HCT116 (cell line): Measurements from ENCODE around the gene COPS9. TPM values are rescaled to one million over a fixed set of nuclear protein-coding genes. Genes with fewer than 3 reads are reported as not detected.
A peak's percentile ranks its signal among the peaks of the same experiment; 100 is the strongest.

Experiments used
- ATAC-seq: fragments of 200-7000 bp; cut with Tn5 transposase; 2 replicates; pipeline ENCODE4 v1.9.1; 2020; ENCODE audit warnings: mild to moderate bottlenecking, moderate library complexity
- BruUV-seq: library from RNA; stranded (reverse); fragments of 400-500 nt; replicated peaks from 2 replicates; lab custom pipeline; 2021; lab: Mats Ljungman, UMichigan
- CTCF ChIA-PET: fragments of 300-600 bp; sonication (Branson Sonifier 250); formaldehyde crosslinking; loops from one replicate; lab custom pipeline; 2021; ENCODE audit warnings: antibody characterized with exemption; lab: Charles Lee
- POLR2A ChIA-PET: fragments of 300-600, 350-600 bp; sonication (Branson Sonifier 250); formaldehyde crosslinking; loops from one replicate; lab custom pipeline; 2021; ENCODE audit warnings: antibody characterized with exemption; lab: Charles Lee
- RAD21 ChIA-PET, 2 experiments: fragments of 300-600 bp; sonication (Branson Sonifier 250); formaldehyde crosslinking; loops; one replicate each; lab custom pipeline; 2023; ENCODE audit warnings: low total read pairs in 2 of 2; ENCODE audit not compliant: uncharacterized antibody in 2 of 2, unreplicated experiment in 2 of 2, low non-redundant PET in 1 of 2; lab: Charles Lee
- DNase-seq: peaks from one replicate; pipeline ENCODE4 v3.0.0-alpha.2; 2010; ENCODE audit warnings: low read depth, low spot score
- H2AFZ ChIP-seq: fragments of 200-600 bp; shearing (Covaris generic), sonication (generic); 2 replicates; pipeline ENCODE4 v1.6.1; 2017; ENCODE audit warnings: low read depth, mixed run types, mixed read lengths, antibody characterized with exemption, low read length; ENCODE audit not compliant: poor library complexity, severe bottlenecking
- H3K27ac ChIP-seq: 2 replicates; pipeline ENCODE4 v1.5.1; 2012; ENCODE audit warnings: low read depth, low read length
- H3K27me3 ChIP-seq: fragments of 200-600 bp; sonication (generic); 2 replicates; pipeline ENCODE4 v1.6.1; 2016; ENCODE audit warnings: mixed run types, low read length, mixed read lengths; ENCODE audit not compliant: insufficient read depth
- H3K36me3 ChIP-seq, 2 experiments: fragments of 200-500 bp in 1 of 2; fragments of 200-600 bp in 1 of 2; sonication (Bioruptor generic) in 1 of 2; sonication (generic) in 1 of 2; 2 replicates each; pipeline versions ENCODE4 v1.5.1 to v1.6.1; 2014 to 2016; ENCODE audit warnings: low read length in 2 of 2, inconsistent platforms in 1 of 2, mixed read lengths in 1 of 2, mixed run types in 1 of 2; ENCODE audit not compliant: insufficient read depth in 2 of 2, control insufficient read depth in 1 of 2
- H3K4me1 ChIP-seq, 2 experiments: fragments of 200-600 bp in 1 of 2; sonication (generic) in 1 of 2; 2 replicates each; pipeline versions ENCODE4 v1.5.1 to v1.6.1; 2012 to 2017; ENCODE audit warnings: low read length in 2 of 2, inconsistent platforms in 1 of 2, mild to moderate bottlenecking in 1 of 2, mixed read lengths in 1 of 2, mixed run types in 1 of 2, moderate library complexity in 1 of 2; ENCODE audit not compliant: insufficient read depth in 2 of 2, control insufficient read depth in 1 of 2
- H3K4me2 ChIP-seq: fragments of 200-600 bp; sonication (generic); 2 replicates; pipeline ENCODE4 v1.6.1; 2017; ENCODE audit warnings: mixed run types, low read length, mixed read lengths
- H3K4me3 ChIP-seq, 2 experiments: fragments of 200-600 bp in 1 of 2; sonication (generic) in 1 of 2; replicated peaks in 1 of 2; 2 replicates each; pipeline ENCODE4 v1.5.1; 2011 to 2016; ENCODE audit warnings: low read length in 2 of 2, control low read depth in 1 of 2, low read depth in 1 of 2, mild to moderate bottlenecking in 1 of 2, mixed read lengths in 1 of 2, mixed run types in 1 of 2
- H3K79me2 ChIP-seq: fragments of 200-600 bp; sonication (generic); 2 replicates; pipeline ENCODE4 v1.6.1; 2017; ENCODE audit warnings: mild to moderate bottlenecking, mixed run types, low read length, moderate library complexity, mixed read lengths; ENCODE audit not compliant: insufficient read depth
- H3K9ac ChIP-seq: fragments of 200-600 bp; sonication (generic); 2 replicates; pipeline ENCODE4 v1.6.1; 2016; ENCODE audit warnings: low read length, mixed read lengths
- H3K9me2 ChIP-seq: fragments of 200-600 bp; sonication (generic), shearing (Covaris generic); 2 replicates; pipeline ENCODE4 v1.6.1; 2017; ENCODE audit warnings: mixed run types, mild to moderate bottlenecking, moderate library complexity; ENCODE audit not compliant: insufficient read depth
- H3K9me3 ChIP-seq, 2 experiments: fragments of 200-500 bp in 1 of 2; fragments of 200-600 bp in 1 of 2; sonication (Bioruptor generic) in 1 of 2; sonication (generic) in 1 of 2; 2 replicates each; pipeline ENCODE4 v1.6.1; 2014 to 2017; ENCODE audit warnings: low read length in 2 of 2, mixed read lengths in 2 of 2, inconsistent platforms in 1 of 2, low read depth in 1 of 2, mild to moderate bottlenecking in 1 of 2, mixed run types in 1 of 2, moderate library complexity in 1 of 2; ENCODE audit not compliant: control insufficient read depth in 1 of 2, insufficient read depth in 1 of 2
- H4K20me1 ChIP-seq: fragments of 200-600 bp; sonication (generic), shearing (Covaris generic); 2 replicates; pipeline ENCODE4 v1.6.1; 2017; ENCODE audit warnings: mixed run types, mild to moderate bottlenecking, moderate library complexity; ENCODE audit not compliant: insufficient read depth
- CBX3 ChIP-seq: IDR thresholded peaks from 2 replicates; pipeline ENCODE4 v1.6.1; 2012; ENCODE audit warnings: low read depth
- CEBPB ChIP-seq: IDR thresholded peaks from 2 replicates; pipeline ENCODE4 v1.6.1; 2012; ENCODE audit warnings: low read depth
- EZH2phosphoT487 ChIP-seq: fragments of 200-600 bp; IDR thresholded peaks from 2 replicates; pipeline ENCODE4 v1.6.1; 2018; ENCODE audit warnings: antibody characterized with exemption, borderline replicate concordance
- POLR2A ChIP-seq: IDR thresholded peaks from 2 replicates; pipeline ENCODE4 v1.7.0; 2011; ENCODE audit warnings: borderline replicate concordance; ENCODE audit not compliant: insufficient read depth, insufficient read length; ENCODE audit errors: extremely low read depth
- SIN3A ChIP-seq: IDR thresholded peaks from 2 replicates; pipeline ENCODE4 v1.6.1; 2012; ENCODE audit warnings: low read depth
- ZBTB33 ChIP-seq: IDR thresholded peaks from 2 replicates; pipeline ENCODE4 v1.6.1; 2011; ENCODE audit warnings: mild to moderate bottlenecking, low read length, moderate library complexity; ENCODE audit not compliant: insufficient replicate concordance; ENCODE audit errors: extremely low read depth
- ZFX ChIP-seq: fragments of 450-650 bp; IDR thresholded peaks from 2 replicates; pipeline ENCODE4 v1.6.1; 2017
- intact Hi-C: fragments of 100-400 bp; cut with micrococcal nuclease; formaldehyde crosslinking; loops from 2 replicates; pipeline ENCODE4 v1.10.0; 2022
- total RNA-seq: library from RNA; stranded (reverse); gene quantifications from one replicate; pipeline ENCODE4 v1.2.1, GENCODE V29; 2021; ENCODE audit not compliant: unreplicated experiment
- TF ChIP-seq, protein P1 (sequence below): IDR thresholded peaks from 2 replicates; pipeline ENCODE4 v1.6.1; 2012; ENCODE audit warnings: low read depth

The COPS9 gene
- total RNA-seq, 1 experiment from 2014 or later: 111 TPM

DNA sequence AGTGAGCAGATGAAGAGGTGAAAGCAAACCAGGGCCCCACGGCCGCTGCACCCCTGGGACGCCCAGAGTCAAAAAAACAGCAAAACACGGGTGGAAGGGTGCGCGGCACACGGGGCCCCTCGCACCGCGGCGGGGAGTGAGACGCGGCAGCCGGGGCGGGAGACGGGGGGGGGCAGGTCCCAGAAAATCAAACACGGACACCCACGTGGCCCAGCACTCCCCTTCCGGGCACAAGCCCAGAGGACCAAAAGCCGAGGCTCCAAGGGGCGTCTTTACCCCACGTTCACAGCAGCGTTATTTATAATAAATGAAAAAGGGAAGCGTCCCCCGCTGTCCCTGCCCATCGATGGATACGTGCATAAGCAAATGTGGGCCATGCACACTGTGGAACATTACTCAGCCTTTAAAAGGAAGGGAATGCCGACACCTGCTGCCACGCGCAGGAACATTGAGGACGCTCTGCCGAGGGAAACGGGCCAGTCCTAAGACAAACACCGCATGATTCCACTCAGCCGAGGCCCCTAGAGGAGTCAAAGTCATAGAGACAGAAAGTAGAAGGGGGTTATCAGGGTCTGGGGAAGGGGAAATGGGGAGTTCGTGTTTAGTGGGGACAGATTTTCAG is 677 bp upstream of the COPS9 start:
- no peaks in the 10 kb centered on the region for H4K20me1 ChIP-seq
- peaks cover 10 to 14% of the 10 kb centered on the region in 2 experiments; a peak in 3 of 4 replicates for H3K36me3 ChIP-seq
- ChIA-PET RAD21 (no interaction called here), POLR2A (no interaction called here), CTCF (no interaction called here)
- H3K27me3 ChIP-seq: no peaks in the 10 kb centered on the region
- H3K9ac ChIP-seq: peak overlapping the region; percentile 95
- peaks cover 7 to 18% of the 10 kb centered on the region in 2 experiments; a peak in 3 of 4 replicates for H3K4me1 ChIP-seq
- DNase-seq (no peak), ATAC-seq (peak; percentile 16)
- peak overlapping the region; percentile 68 for H2AFZ ChIP-seq
- TF ChIP-seq ZBTB33: no peak
- no peak for TF ChIP-seq POLR2A
- TF ChIP-seq ZFX: no peak
- no peak for TF ChIP-seq CEBPB
- no peak for TF ChIP-seq EZH2phosphoT487
- TF ChIP-seq, protein P1, sequence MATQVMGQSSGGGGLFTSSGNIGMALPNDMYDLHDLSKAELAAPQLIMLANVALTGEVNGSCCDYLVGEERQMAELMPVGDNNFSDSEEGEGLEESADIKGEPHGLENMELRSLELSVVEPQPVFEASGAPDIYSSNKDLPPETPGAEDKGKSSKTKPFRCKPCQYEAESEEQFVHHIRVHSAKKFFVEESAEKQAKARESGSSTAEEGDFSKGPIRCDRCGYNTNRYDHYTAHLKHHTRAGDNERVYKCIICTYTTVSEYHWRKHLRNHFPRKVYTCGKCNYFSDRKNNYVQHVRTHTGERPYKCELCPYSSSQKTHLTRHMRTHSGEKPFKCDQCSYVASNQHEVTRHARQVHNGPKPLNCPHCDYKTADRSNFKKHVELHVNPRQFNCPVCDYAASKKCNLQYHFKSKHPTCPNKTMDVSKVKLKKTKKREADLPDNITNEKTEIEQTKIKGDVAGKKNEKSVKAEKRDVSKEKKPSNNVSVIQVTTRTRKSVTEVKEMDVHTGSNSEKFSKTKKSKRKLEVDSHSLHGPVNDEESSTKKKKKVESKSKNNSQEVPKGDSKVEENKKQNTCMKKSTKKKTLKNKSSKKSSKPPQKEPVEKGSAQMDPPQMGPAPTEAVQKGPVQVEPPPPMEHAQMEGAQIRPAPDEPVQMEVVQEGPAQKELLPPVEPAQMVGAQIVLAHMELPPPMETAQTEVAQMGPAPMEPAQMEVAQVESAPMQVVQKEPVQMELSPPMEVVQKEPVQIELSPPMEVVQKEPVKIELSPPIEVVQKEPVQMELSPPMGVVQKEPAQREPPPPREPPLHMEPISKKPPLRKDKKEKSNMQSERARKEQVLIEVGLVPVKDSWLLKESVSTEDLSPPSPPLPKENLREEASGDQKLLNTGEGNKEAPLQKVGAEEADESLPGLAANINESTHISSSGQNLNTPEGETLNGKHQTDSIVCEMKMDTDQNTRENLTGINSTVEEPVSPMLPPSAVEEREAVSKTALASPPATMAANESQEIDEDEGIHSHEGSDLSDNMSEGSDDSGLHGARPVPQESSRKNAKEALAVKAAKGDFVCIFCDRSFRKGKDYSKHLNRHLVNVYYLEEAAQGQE: no peak
- no peak for TF ChIP-seq CBX3
- no peak for TF ChIP-seq SIN3A
- no TSS peak for BruUV-seq
- intact Hi-C loops: no loop called here
- H3K4me2 ChIP-seq: peak overlapping the region; percentile 93
- H3K79me2 ChIP-seq: peaks cover 31% of the 10 kb centered on the region
- peak overlapping the region; percentile 67 to 99 for H3K4me3 ChIP-seq
- no peaks in the 10 kb centered on the region for H3K9me2 ChIP-seq
- peak overlapping the region; percentile 53; the same call in 1 of the 2 replicates for H3K27ac ChIP-seq
- no peaks in the 10 kb centered on the region for H3K9me3 ChIP-seq
